Measurements from ENCODE around the gene TRIM62. TPM values are rescaled to one million over a fixed set of nuclear protein-coding genes. Genes with fewer than 3 reads are reported as not detected.
"Not testable (repeated sequence)": the region's sequence is repeated elsewhere in the genome, so short reads cannot be mapped to it uniquely, and the experiment has no call there.

The TRIM62 gene
- total and polyA plus RNA-seq, 3 donors from 2014 or later = 6.0 to 8.8 (median 6.2) TPM

GRCh38 chr1:33117440-33118085 is 64.3 kb downstream of the TRIM62 start:
- intact Hi-C loops (cut with DNase I; ENCODE audit: low total_unique reads) = no loop called here
- WGBS, 2 donors = 97 to 98% methylated on average over 10 to 13 of the region's 13 CpGs
- no peak overlapping the region for H3K27ac ChIP-seq

DNA sequence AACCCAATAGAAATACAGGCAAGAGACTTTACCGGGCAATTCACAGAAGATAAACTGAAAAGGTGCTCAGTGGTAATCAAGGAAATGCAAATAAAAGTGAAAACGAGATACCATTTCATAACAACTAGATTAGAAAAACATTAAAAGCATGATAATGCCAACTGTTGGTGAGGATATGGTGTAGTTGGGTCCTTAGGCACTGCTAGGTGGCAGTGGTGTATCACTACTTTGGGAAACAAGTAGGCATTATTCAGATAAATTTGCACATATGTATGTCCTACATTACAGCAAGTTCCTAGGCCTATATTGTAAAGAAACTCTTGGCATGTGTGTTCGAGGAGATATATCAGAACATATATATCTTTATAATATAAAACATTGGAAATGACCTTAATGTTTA is 69.9 kb downstream of the TRIM62 start:
- Histone ChIP-seq H3K9me3 (no peaks in the 10 kb centered on the region), H3K4me3 (no peak overlapping the region), H3K4me1 (no peaks in the 10 kb centered on the region), H3K27ac (no peak overlapping the region), H3K36me3 (ENCODE audit: low read depth, missing control alignments) (no peaks in the 10 kb centered on the region), H3K27me3 (no peaks in the 10 kb centered on the region)
- no peak for DNase-seq
- TF ChIP-seq POLR2A (IDR thresholded peaks at IDR 0.05) = no peak
- TF ChIP-seq CTCF (IDR thresholded peaks at IDR 0.05) = no peak
- intact Hi-C loops (cut with DNase I; ENCODE audit: low total_unique reads) = no loop called here
- 62 to 70% methylated on average over 3 of the region's 3 CpGs for WGBS, 2 donors

More at GRCh38 chr1:33117440-33118085, 64.3 kb downstream of the TRIM62 start:
- Histone ChIP-seq H3K36me3 (ENCODE audit: low read depth, missing control alignments) (no peaks in the 10 kb centered on the region), H3K4me1 (no peaks in the 10 kb centered on the region), H3K27me3 (no peaks in the 10 kb centered on the region), H3K9me3 (no peaks in the 10 kb centered on the region), H3K4me3 (no peak overlapping the region)
- no peak for TF ChIP-seq CTCF (IDR thresholded peaks at IDR 0.05)
- no peak for TF ChIP-seq POLR2A (IDR thresholded peaks at IDR 0.05)
- no peak for DNase-seq

DNA sequence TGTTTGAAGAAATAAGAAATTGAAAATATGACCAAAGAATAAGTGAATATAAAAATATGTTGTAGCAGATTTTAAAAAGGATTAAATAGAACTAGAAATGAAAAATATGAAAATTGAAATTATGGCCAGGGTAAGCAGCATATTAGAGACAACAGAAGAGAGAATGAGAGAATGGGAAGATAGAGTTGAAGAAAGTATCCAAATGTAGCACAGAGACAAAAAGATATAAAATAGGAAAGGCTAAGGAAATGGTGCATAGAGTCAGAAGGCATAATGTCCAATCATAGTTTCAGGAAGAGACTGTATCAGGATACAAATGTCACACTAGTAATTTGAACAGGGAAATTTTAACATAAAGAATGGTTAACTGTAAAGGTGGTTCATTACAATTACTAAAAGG is 71.4 kb downstream of the TRIM62 start:
- H3K4me3 ChIP-seq = no peak overlapping the region
- no peak for DNase-seq
- H3K9me3 ChIP-seq = no peaks in the 10 kb centered on the region
- H3K27me3 ChIP-seq = no peaks in the 10 kb centered on the region
- intact Hi-C loops (cut with DNase I; ENCODE audit: low total_unique reads) = no loop called here
- no peak overlapping the region for H3K27ac ChIP-seq
- H3K36me3 ChIP-seq (ENCODE audit: low read depth, missing control alignments) = no peaks in the 10 kb centered on the region
- H3K4me1 ChIP-seq = no peaks in the 10 kb centered on the region
- no peak for TF ChIP-seq CTCF (IDR thresholded peaks at IDR 0.05)
- no peak for TF ChIP-seq POLR2A (IDR thresholded peaks at IDR 0.05)

GRCh38 chr1:33100119-33100415 is 81.8 kb downstream of the TRIM62 start:
- H3K27ac ChIP-seq; H3K36me3 ChIP-seq (ENCODE audit: low read depth, missing control alignments); H3K27me3 ChIP-seq; H3K9me3 ChIP-seq; intact Hi-C loops (cut with DNase I; ENCODE audit: low total_unique reads); H3K4me1 ChIP-seq; H3K4me3 ChIP-seq; DNase-seq: not testable (repeated sequence)
- WGBS, 2 donors = 95 to 96% methylated on average over 4 of the region's 4 CpGs

GRCh38 chr1:33099290-33100118 is 82.3 kb downstream of the TRIM62 start:
- no peak for DNase-seq
- WGBS, 2 donors = 81 to 92% methylated on average over 13 of the region's 13 CpGs
- no peaks in the 10 kb centered on the region for H3K9me3 ChIP-seq
- no peaks in the 10 kb centered on the region for H3K27me3 ChIP-seq
- no peak overlapping the region for H3K4me3 ChIP-seq
- H3K36me3 ChIP-seq (ENCODE audit: low read depth, missing control alignments) = no peaks in the 10 kb centered on the region
- no peak overlapping the region for H3K27ac ChIP-seq
- no peak for TF ChIP-seq CTCF (IDR thresholded peaks at IDR 0.05)
- TF ChIP-seq POLR2A (IDR thresholded peaks at IDR 0.05) = no peak
- intact Hi-C loops (cut with DNase I; ENCODE audit: low total_unique reads) = no loop called here
- no peaks in the 10 kb centered on the region for H3K4me1 ChIP-seq

All from testis (tissue), 3 donors.